ENCODE data around the gene STEAP2. TPM values are rescaled to one million over a fixed set of nuclear protein-coding genes. Genes with fewer than 3 reads are reported as not detected.
"Not testable (repeated sequence)": the region's sequence is repeated elsewhere in the genome, so short reads cannot be mapped to it uniquely, and the experiment has no call there.

Gene STEAP2
- total RNA-seq, 2 donors from 2014 or later: not detected

- H3K9me3 Mint-ChIP-seq: no peaks in the 10 kb centered on the region
- DNase-seq (ENCODE audit: low spot score in 2 of 2): no peak
- no peak overlapping the region for H3K27ac Mint-ChIP-seq
- ATAC-seq: no peak
- no peaks in the 10 kb centered on the region for H3K36me3 Mint-ChIP-seq
Measured at GRCh38 chr7:90244565-90244908, 33.0 kb downstream of the STEAP2 start.

DNA sequence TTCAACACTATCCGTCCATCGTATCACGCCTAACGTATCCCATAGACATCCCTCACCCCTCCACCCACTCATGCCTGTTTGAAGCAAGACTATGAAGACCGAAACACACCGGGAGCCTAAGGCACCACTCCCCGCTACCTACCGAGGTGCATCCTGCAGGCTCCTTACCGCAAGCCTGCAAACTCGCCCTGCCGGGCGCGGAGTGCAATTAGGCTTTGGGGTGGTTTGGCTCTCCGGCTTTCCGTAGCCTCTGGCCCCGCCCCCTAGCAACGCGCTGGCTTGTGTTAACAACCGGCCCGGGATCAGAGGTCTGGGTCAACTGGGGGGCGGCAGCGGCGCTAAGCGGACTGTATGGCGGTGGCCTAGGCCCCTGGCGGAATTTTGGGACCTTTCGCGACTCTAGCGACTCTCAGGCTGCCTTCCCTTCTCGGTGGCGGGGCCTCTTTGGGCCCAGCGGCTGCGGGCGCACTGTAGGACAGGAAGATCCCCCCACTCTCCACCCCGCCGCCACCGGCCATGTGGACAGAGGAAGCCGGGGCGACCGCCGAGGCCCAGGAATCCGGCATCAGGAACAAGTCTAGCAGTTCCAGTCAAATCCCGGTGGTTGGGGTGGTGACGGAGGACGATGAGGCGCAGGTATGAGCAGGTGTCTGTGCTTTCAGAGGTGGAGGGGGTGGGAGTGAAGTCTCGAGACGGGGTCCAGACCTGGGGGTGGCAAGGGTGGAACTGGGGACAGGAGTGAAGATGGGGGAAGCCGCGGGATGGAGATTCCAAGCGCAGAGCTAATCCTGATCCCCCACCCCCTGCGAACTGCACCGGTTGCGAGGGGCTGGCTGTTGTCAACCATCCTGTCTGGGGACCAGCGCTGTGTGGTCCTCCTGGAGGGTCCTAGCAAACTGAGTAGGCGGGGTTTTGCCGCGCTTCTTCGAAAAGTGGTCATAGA, 33.6 kb downstream of the STEAP2 start, which contains the start of gene CFAP69:
Gene CFAP69 (plus strand): TSS at position 266 of the 943 bp plus-strand sequence. CDS start 251 bp downstream, at position 517.
- no peaks in the 10 kb centered on the region for H3K36me3 Mint-ChIP-seq
- ATAC-seq: peak; percentile 91 to 97
- no peak within 1 kb of the TSS for H3K27ac Mint-ChIP-seq
- peak; percentile 76 to 88 for DNase-seq (ENCODE audit: low spot score in 2 of 2)
- H3K9me3 Mint-ChIP-seq: no peaks in the 10 kb centered on the region

GRCh38 chr7:90246171-90246570, 34.6 kb downstream of the STEAP2 start:
- ATAC-seq: no peak
- Mint-ChIP-seq H3K36me3 (no peaks in the 10 kb centered on the region), H3K9me3 (no peaks in the 10 kb centered on the region), H3K27ac (no peak overlapping the region)
- no peak for DNase-seq (ENCODE audit: low spot score in 2 of 2)

GRCh38 chr7:90248706-90249105, 37.2 kb downstream of the STEAP2 start:
- Mint-ChIP-seq H3K27ac (no peak overlapping the region), H3K36me3 (no peaks in the 10 kb centered on the region), H3K9me3 (no peaks in the 10 kb centered on the region)
- ATAC-seq (no peak), DNase-seq (ENCODE audit: low spot score in 2 of 2) (no peak)

DNA sequence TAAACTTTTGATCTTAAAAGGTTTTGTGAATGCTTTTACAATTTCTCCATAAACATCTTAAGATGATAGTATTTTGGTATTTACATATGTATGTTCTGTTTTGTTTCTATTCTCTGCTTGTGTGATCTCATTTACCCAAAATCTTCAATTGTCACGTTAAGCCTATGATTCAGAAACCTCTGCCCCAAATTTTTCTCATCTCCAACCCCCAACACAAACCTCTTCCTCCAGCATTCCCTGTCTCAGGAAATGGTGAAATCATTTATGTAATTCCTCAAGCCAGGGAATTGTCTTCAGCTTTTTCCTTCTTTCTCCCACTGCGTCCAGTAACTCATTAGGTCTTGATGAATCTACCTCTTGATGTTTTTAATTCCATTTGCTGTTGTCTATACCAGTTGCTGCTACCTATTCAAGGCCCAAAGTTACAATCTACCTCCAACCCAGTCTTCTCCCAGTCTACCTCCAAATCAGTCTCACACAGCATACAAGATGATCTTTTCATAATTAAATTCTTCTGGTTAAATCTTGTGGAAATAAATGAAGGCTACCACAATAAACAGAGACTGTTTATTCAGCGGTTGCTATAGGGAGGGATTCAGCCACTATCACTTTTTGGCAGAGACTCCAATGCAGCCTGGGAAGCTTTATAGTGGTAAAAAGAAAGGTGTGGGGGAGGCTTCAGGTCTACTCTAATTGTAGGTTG, 39.2 kb downstream of the STEAP2 start:
- Mint-ChIP-seq H3K36me3 (no peaks in the 10 kb centered on the region), H3K9me3 (no peaks in the 10 kb centered on the region), H3K27ac (no peak overlapping the region)
- no peak for ATAC-seq
- DNase-seq (ENCODE audit: low spot score in 2 of 2): no peak

DNA sequence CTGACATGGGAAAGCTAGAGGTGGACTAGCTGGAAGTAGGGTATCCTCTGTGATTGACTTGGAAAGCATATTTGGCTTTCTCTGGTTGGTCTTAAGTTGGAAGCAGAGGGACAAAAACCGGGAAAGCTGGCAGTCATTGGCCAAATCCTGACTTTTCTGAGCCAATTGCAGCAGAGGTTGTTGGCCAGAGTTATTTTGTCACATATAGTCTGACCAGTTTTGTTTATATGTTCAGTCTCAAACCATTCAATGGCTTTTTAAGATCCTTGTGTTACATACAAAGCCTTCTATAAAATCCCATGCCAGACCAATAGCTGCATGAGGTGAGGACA, 39.7 kb downstream of the STEAP2 start:
- Mint-ChIP-seq H3K27ac (no peak overlapping the region), H3K9me3 (no peaks in the 10 kb centered on the region)

GRCh38 chr7:90256011-90256410, 44.5 kb downstream of the STEAP2 start:
- not testable (repeated sequence) for DNase-seq (ENCODE audit: low spot score in 2 of 2); ATAC-seq; H3K36me3 Mint-ChIP-seq; H3K27ac Mint-ChIP-seq; H3K9me3 Mint-ChIP-seq

More for the DNA sequence above, 39.7 kb downstream of the STEAP2 start:
- ATAC-seq: no peak
- no peaks in the 10 kb centered on the region for H3K36me3 Mint-ChIP-seq
- no peak for DNase-seq (ENCODE audit: low spot score in 2 of 2)

DNA sequence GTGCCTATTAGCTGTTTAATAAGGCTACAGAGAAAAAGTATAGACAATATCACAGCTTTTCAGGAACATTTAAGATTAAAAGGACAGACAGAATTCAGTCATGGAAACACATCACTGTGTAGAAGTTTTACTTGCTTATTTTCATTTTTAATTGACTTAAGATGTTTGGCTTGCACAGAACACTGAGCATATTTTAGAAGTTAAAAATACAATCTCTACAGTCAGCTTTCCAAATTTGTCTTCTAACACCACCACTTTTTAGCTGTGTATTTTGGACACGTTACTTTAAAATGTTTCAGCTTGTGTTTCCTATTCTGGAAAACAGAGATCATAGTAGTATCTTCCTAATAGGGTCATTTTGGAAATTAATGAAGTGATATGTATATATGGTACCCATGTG, 45.2 kb downstream of the STEAP2 start:
- DNase-seq (ENCODE audit: low spot score in 2 of 2) (no peak), ATAC-seq (no peak)
- no peaks in the 10 kb centered on the region for H3K36me3 Mint-ChIP-seq
- no peaks in the 10 kb centered on the region for H3K9me3 Mint-ChIP-seq
- no peak overlapping the region for H3K27ac Mint-ChIP-seq

DNA sequence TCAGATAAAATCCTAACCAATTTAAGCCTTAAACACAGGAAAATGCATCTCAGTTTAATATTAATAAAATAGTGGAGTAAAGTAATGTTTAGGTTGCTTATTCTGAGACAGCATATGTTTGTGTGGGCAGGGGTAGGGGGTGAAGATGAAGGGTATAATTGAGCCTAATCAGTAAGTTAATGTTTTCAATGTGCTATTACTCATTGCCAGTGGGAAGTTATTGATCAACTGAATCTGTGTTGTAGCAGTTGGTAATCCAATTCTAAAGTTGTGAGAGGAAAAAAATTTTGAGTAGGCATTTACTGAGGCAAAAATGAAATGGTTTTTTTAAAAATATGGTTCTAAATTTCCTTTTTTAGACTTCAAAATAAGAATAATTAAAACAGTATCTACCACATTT, 49.9 kb downstream of the STEAP2 start:
- DNase-seq (ENCODE audit: low spot score in 2 of 2) (no peak), ATAC-seq (no peak)
- no peaks in the 10 kb centered on the region for H3K36me3 Mint-ChIP-seq
- H3K27ac Mint-ChIP-seq: no peak overlapping the region
- H3K9me3 Mint-ChIP-seq: no peaks in the 10 kb centered on the region

- no peak for DNase-seq (ENCODE audit: low spot score in 2 of 2)
- peak in 1 of 2 donors; percentile 43 for ATAC-seq
- Mint-ChIP-seq H3K9me3 (no peaks in the 10 kb centered on the region), H3K36me3 (no peaks in the 10 kb centered on the region), H3K27ac (no peak overlapping the region)
Measured at GRCh38 chr7:90262438-90262837, 50.9 kb downstream of the STEAP2 start.

DNA sequence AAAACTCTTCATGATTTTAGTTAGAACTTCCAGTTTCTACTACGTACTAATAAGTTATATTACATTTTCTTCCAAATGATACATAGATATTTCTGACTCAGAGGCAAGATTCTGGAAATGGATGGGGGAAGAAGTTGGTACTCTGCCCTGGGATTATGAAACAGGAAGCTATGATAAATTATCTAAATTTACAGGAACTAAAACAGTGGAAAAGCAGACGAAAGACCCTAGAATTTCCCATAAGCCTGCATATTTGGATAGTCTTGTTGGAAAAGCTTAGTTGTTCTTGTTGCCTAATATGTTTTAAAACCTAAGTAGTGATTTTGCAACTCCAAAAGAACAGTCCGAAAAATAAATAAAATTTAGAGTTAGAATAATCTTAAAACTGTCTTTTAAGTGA, 55.3 kb downstream of the STEAP2 start:
- Mint-ChIP-seq H3K27ac (no peak overlapping the region), H3K36me3 (no peaks in the 10 kb centered on the region), H3K9me3 (no peaks in the 10 kb centered on the region)
- no peak for ATAC-seq
- DNase-seq (ENCODE audit: low spot score in 2 of 2): no peak

GRCh38 chr7:90267263-90267858, 55.8 kb downstream of the STEAP2 start:
- ATAC-seq (no peak), DNase-seq (ENCODE audit: low spot score in 2 of 2) (no peak)
- Mint-ChIP-seq H3K36me3 (no peaks in the 10 kb centered on the region), H3K27ac (no peak overlapping the region), H3K9me3 (no peaks in the 10 kb centered on the region)

DNA sequence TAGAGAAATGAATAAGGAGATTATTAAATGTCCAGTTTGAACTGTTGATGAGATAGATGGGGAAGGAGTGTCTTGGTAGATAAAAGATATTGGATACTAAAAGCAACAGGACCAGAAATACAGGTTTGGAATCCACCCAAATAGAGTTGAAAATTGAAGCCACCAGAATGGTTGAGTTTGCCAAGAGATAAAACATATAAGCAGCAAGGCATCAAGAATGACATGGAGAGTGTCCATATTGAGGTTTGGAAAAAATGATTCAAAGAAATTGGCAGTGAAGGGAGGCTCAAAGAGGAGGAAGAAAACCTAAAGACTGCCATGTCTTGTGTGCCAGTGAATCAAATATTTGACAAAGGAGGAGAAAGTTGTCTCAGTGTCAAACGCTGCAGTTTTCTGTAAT, 57.6 kb downstream of the STEAP2 start:
- Mint-ChIP-seq H3K36me3 (no peaks in the 10 kb centered on the region), H3K27ac (no peak overlapping the region), H3K9me3 (no peaks in the 10 kb centered on the region)
- DNase-seq (ENCODE audit: low spot score in 2 of 2) (no peak), ATAC-seq (no peak)

DNA sequence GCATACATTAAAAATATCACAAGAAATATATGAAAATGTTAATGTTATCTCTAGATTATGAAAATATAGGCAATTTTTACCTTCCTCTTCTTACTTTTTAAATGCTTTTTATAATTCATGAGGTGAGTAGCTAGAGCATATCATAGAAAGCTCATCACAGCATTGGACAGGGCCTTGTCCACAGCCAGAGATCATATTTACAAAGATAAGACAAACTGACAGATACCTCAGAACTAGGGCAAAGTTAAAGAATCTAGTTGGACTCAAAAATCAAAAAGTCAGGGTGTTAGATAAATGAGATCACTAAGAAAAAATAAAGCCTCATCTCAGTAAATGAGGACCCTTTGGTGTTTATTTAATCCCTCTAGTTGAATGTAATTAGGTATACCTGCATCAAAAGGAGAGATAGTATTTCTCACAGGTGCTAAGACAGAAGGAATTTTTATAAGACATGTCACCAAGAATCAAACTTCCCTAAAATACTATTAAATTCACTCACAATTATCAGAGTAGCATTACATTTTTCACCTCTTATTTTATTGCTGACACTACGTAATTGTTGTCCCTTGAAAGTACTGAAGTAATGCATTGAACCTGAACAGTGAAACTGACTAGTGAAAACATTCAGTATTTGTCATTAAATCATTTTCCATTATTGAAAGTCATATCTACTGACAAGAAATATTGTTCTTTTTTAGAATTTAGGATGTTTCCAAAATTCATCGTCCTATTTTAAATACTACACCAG, 59.1 kb downstream of the STEAP2 start:
- no peaks in the 10 kb centered on the region for H3K9me3 Mint-ChIP-seq
- ATAC-seq: no peak

GRCh38 chr7:90271753-90272152, 60.2 kb downstream of the STEAP2 start:
- no peak overlapping the region for H3K27ac Mint-ChIP-seq
- no peak for ATAC-seq
- no peaks in the 10 kb centered on the region for H3K9me3 Mint-ChIP-seq
- DNase-seq (ENCODE audit: low spot score in 2 of 2): no peak
- no peaks in the 10 kb centered on the region for H3K36me3 Mint-ChIP-seq

More for the DNA sequence above, 59.1 kb downstream of the STEAP2 start:
- Mint-ChIP-seq H3K36me3 (no peaks in the 10 kb centered on the region), H3K27ac (no peak overlapping the region)
- no peak for DNase-seq (ENCODE audit: low spot score in 2 of 2)

- Mint-ChIP-seq H3K36me3 (no peaks in the 10 kb centered on the region), H3K27ac (no peak overlapping the region), H3K9me3 (no peaks in the 10 kb centered on the region)
- no peak for DNase-seq (ENCODE audit: low spot score in 2 of 2)
- no peak for ATAC-seq
Measured at GRCh38 chr7:90272242-90272641, 60.7 kb downstream of the STEAP2 start.

- Mint-ChIP-seq H3K27ac (no peak overlapping the region), H3K9me3 (no peaks in the 10 kb centered on the region), H3K36me3 (no peaks in the 10 kb centered on the region)
- ATAC-seq: no peak
- DNase-seq (ENCODE audit: low spot score in 2 of 2): no peak
Measured at GRCh38 chr7:90274161-90274560, 62.6 kb downstream of the STEAP2 start.

All from activated naive CD4-positive, alpha-beta T cell treated with anti-CD3 and anti-CD28 coated beads, Interleukin-2, amount 50 U/mL, for 72 hours (primary cell).